ENCODE results near the gene MED9. TPM values are rescaled to one million over a fixed set of nuclear protein-coding genes. Genes with fewer than 3 reads are reported as not detected.
A peak's percentile ranks its signal among the peaks of the same experiment; 100 is the strongest.

The MED9 gene
- total RNA-seq, 1 experiment from 2014 or later = 28.3 TPM

- no peaks in the 10 kb centered on the region for H3K79me2 ChIP-seq (ENCODE audit: low read length)
- no peaks in the 10 kb centered on the region for H3K9me2 ChIP-seq (replicated peaks; ENCODE audit: low read length)
- TF ChIP-seq EZH2phosphoT487 (IDR thresholded peaks at IDR 0.05; ENCODE audit: borderline replicate concordance, low read length) (no peak), EZH2 (IDR thresholded peaks at IDR 0.05; ENCODE audit: low read length, unreplicated experiment) (no peak), CTCF (conservative IDR thresholded peaks at IDR 0.05; ENCODE audit: low read depth, low read length) (no peak)
- no peaks in the 10 kb centered on the region for H3K9me3 ChIP-seq (ENCODE audit: low read length)
- intact Hi-C loops (cut with micrococcal nuclease) = no loop called here
- POLR2A ChIA-PET (ENCODE audit: unreplicated experiment) = no interaction called here
- no peaks in the 10 kb centered on the region for H3K36me3 ChIP-seq (ENCODE audit: low read depth, low read length)
- ATAC-seq = no peak
- BruUV-seq (replicated peaks) = no TSS peak
- no peak for DNase-seq
- no peak overlapping the region for H3K27ac ChIP-seq (ENCODE audit: low read length)
- CTCF ChIA-PET = no interaction called here
- no peak overlapping the region for H2AFZ ChIP-seq (ENCODE audit: low read length)
- H3K4me1 ChIP-seq (ENCODE audit: insufficient read depth, low read length) = peaks cover 15% of the 10 kb centered on the region
- H4K20me1 ChIP-seq (ENCODE audit: low read length) = no peaks in the 10 kb centered on the region
- no peaks in the 10 kb centered on the region for H3F3A ChIP-seq (ENCODE audit: low read length, unreplicated experiment)
- H3K4me2 ChIP-seq (ENCODE audit: low read length) = no peak overlapping the region
- no peak overlapping the region for H3K9ac ChIP-seq (ENCODE audit: low read length)
- H3K4me3 ChIP-seq (ENCODE audit: low read length) = no peak overlapping the region
- peaks cover 3% of the 10 kb centered on the region; the same call in 1 of the 2 replicates for H3K27me3 ChIP-seq (ENCODE audit: low read length)
Measured at GRCh38 chr17:17466511-17466910, 10.3 kb upstream of the MED9 start.

- no peaks in the 10 kb centered on the region for H3F3A ChIP-seq (ENCODE audit: low read length, unreplicated experiment)
- H3K36me3 ChIP-seq (ENCODE audit: low read depth, low read length) = no peaks in the 10 kb centered on the region
- H3K4me1 ChIP-seq (ENCODE audit: insufficient read depth, low read length) = peaks cover 15% of the 10 kb centered on the region
- H3K9me2 ChIP-seq (replicated peaks; ENCODE audit: low read length) = no peaks in the 10 kb centered on the region
- POLR2A ChIA-PET (ENCODE audit: unreplicated experiment) = no interaction called here
- H3K9me3 ChIP-seq (ENCODE audit: low read length) = no peaks in the 10 kb centered on the region
- CTCF ChIA-PET = no interaction called here
- ATAC-seq = no peak
- TF ChIP-seq EZH2phosphoT487 (IDR thresholded peaks at IDR 0.05; ENCODE audit: borderline replicate concordance, low read length) = no peak
- no peak for TF ChIP-seq CTCF (conservative IDR thresholded peaks at IDR 0.05; ENCODE audit: low read depth, low read length)
- TF ChIP-seq EZH2 (IDR thresholded peaks at IDR 0.05; ENCODE audit: low read length, unreplicated experiment) = no peak
- peaks cover 5% of the 10 kb centered on the region; the same call in 1 of the 2 replicates for H3K27me3 ChIP-seq (ENCODE audit: low read length)
- BruUV-seq (replicated peaks) = no TSS peak
- H3K79me2 ChIP-seq (ENCODE audit: low read length) = no peaks in the 10 kb centered on the region
- H3K4me2 ChIP-seq (ENCODE audit: low read length) = 0 out of 2 replicates have a peak overlapping the region, but pooled peaks have one; percentile 48
- no peak overlapping the region for H3K9ac ChIP-seq (ENCODE audit: low read length)
- H2AFZ ChIP-seq (ENCODE audit: low read length) = no peak overlapping the region
- no peak overlapping the region for H3K27ac ChIP-seq (ENCODE audit: low read length)
- no peak overlapping the region for H3K4me3 ChIP-seq (ENCODE audit: low read length)
- intact Hi-C loops (cut with micrococcal nuclease) = no loop called here
- H4K20me1 ChIP-seq (ENCODE audit: low read length) = no peaks in the 10 kb centered on the region
- no peak for DNase-seq
Measured at GRCh38 chr17:17467016-17467415, 9.8 kb upstream of the MED9 start.

GRCh38 chr17:17467720-17468119, 9.1 kb upstream of the MED9 start:
- Histone ChIP-seq H3K9ac (ENCODE audit: low read length) (no peak overlapping the region), H3K27me3 (ENCODE audit: low read length) (peaks cover 10% of the 10 kb centered on the region; the same call in 1 of the 2 replicates), H4K20me1 (ENCODE audit: low read length) (no peaks in the 10 kb centered on the region), H3K79me2 (ENCODE audit: low read length) (no peaks in the 10 kb centered on the region), H3K4me1 (ENCODE audit: insufficient read depth, low read length) (peaks cover 15% of the 10 kb centered on the region), H3K36me3 (ENCODE audit: low read depth, low read length) (no peaks in the 10 kb centered on the region), H3K4me2 (ENCODE audit: low read length) (peak overlapping the region; percentile 48), H3K27ac (ENCODE audit: low read length) (no peak overlapping the region), H3K4me3 (ENCODE audit: low read length) (no peak overlapping the region), H2AFZ (ENCODE audit: low read length) (peak overlapping the region; percentile 22; the same call in 1 of the 2 replicates), H3K9me3 (ENCODE audit: low read length) (no peaks in the 10 kb centered on the region), H3F3A (ENCODE audit: low read length, unreplicated experiment) (no peaks in the 10 kb centered on the region), H3K9me2 (replicated peaks; ENCODE audit: low read length) (no peaks in the 10 kb centered on the region)
- ATAC-seq (peak; percentile 94), DNase-seq (peak; percentile 78)
- TF ChIP-seq EZH2 (IDR thresholded peaks at IDR 0.05; ENCODE audit: low read length, unreplicated experiment) (no peak), CTCF (conservative IDR thresholded peaks at IDR 0.05; ENCODE audit: low read depth, low read length) (no peak), EZH2phosphoT487 (IDR thresholded peaks at IDR 0.05; ENCODE audit: borderline replicate concordance, low read length) (no peak)
- CTCF ChIA-PET = no interaction called here
- POLR2A ChIA-PET (ENCODE audit: unreplicated experiment) = interaction anchor here (0.6 kb wide), 1 partner anchor 20 kb away, joined by 3 read pairs; no protein-coding TSS in a partner anchor
- intact Hi-C loops (cut with micrococcal nuclease) = no loop called here
- BruUV-seq (replicated peaks) = no TSS peak

Data from PC-3 (cell line).